Caco-2 (cell line): Measurements from ENCODE around the gene YJU2. TPM values are rescaled to one million over a fixed set of nuclear protein-coding genes. Genes with fewer than 3 reads are reported as not detected.
A peak's percentile ranks its signal among the peaks of the same experiment; 100 is the strongest.

Source experiments
- BruUV-seq: library from RNA; stranded (reverse); fragments of 400-500 nt; replicated peaks from 2 replicates; lab custom pipeline; 2021; lab: Mats Ljungman, UMichigan
- CTCF ChIA-PET: fragments of 300-600 bp; sonication (Branson Sonifier 250); formaldehyde crosslinking; loops from one replicate; lab custom pipeline; 2022; ENCODE audit warnings: antibody characterized with exemption; lab: Charles Lee
- POLR2A ChIA-PET: fragments of 300-600 bp; sonication (Branson Sonifier 250); formaldehyde crosslinking; loops from one replicate; lab custom pipeline; 2022; ENCODE audit warnings: antibody characterized with exemption; lab: Charles Lee
- DNase-seq, 2 experiments: peaks; one replicate each; pipeline versions ENCODE4 v3.0.0 to v3.0.0-alpha.2; 2020 to 2022
- H3K27me3 ChIP-seq: replicated peaks from 2 replicates; pipeline ENCODE4 v1.6.0; 2011; ENCODE audit warnings: low read length; ENCODE audit not compliant: control insufficient read depth, insufficient read depth
- H3K36me3 ChIP-seq: 2 replicates; pipeline ENCODE4 v1.5.1; 2011; ENCODE audit warnings: low read length; ENCODE audit not compliant: control insufficient read depth, insufficient read depth
- H3K4me1 ChIP-seq: fragments of 250-450 bp; sonication (Bioruptor Pico); 2 replicates; pipeline ENCODE4 v1.5.1; 2020; ENCODE audit warnings: mild to moderate bottlenecking
- H3K4me3 ChIP-seq: 2 replicates; pipeline ENCODE4 v1.5.1; 2011; ENCODE audit warnings: low read depth, mild to moderate bottlenecking, control low read depth, low read length
- H3K9me3 ChIP-seq: fragments of 250-450 bp; sonication (Bioruptor Pico); 2 replicates; pipeline ENCODE4 v1.5.1; 2020; ENCODE audit warnings: mild to moderate bottlenecking, moderate library complexity
- H3K27ac Mint-ChIP-seq: one replicate; pipeline ENCODE4 v1.8.0; 2022; ENCODE audit warnings: mixed read lengths; ENCODE audit not compliant: unreplicated experiment
- H3K27me3 Mint-ChIP-seq: one replicate; pipeline ENCODE4 v1.8.0; 2022; ENCODE audit warnings: mixed read lengths; ENCODE audit not compliant: insufficient read depth, unreplicated experiment
- H3K36me3 Mint-ChIP-seq: one replicate; pipeline ENCODE4 v1.8.0; 2022; ENCODE audit warnings: mild to moderate bottlenecking, mixed read lengths; ENCODE audit not compliant: insufficient read depth, unreplicated experiment
- H3K4me1 Mint-ChIP-seq: one replicate; pipeline ENCODE4 v1.8.0; 2022; ENCODE audit warnings: low read depth, mixed read lengths; ENCODE audit not compliant: unreplicated experiment
- H3K4me3 Mint-ChIP-seq: one replicate; pipeline ENCODE4 v1.8.0; 2022; ENCODE audit warnings: mild to moderate bottlenecking, moderate library complexity, mixed read lengths; ENCODE audit not compliant: unreplicated experiment
- H3K9me3 Mint-ChIP-seq: one replicate; pipeline ENCODE4 v1.8.0; 2022; ENCODE audit warnings: mixed read lengths; ENCODE audit not compliant: unreplicated experiment
- CTCF ChIP-seq, 2 experiments: fragments of 200-600 bp in 1 of 2; IDR thresholded peaks; 1 replicate in 1 of 2; 2 replicates in 1 of 2; pipeline versions ENCODE4 v1.5.1 to v1.8.0; 2011 to 2022; ENCODE audit warnings: antibody characterized with exemption in 1 of 2, control low read depth in 1 of 2, inconsistent platforms in 1 of 2, low read depth in 1 of 2, low read length in 1 of 2, mild to moderate bottlenecking in 1 of 2, moderate library complexity in 1 of 2; ENCODE audit not compliant: insufficient read depth in 1 of 2, severe bottlenecking in 1 of 2, unreplicated experiment in 1 of 2
- intact Hi-C: fragments of 100-400 bp; cut with micrococcal nuclease; formaldehyde crosslinking; loops from one replicate; pipeline ENCODE4 v1.10.0; 2022; ENCODE audit not compliant: unreplicated experiment
- total RNA-seq: library from RNA; stranded (reverse); gene quantifications from 2 replicates; pipeline ENCODE4 v1.2.3, GENCODE V29; 2022

Gene YJU2
- total RNA-seq, 1 experiment from 2014 or later: 19.5 TPM

- peaks cover 22% of the 10 kb centered on the region for H3K9me3 Mint-ChIP-seq
- H3K36me3 Mint-ChIP-seq: peaks cover 12% of the 10 kb centered on the region
- peaks cover 32% of the 10 kb centered on the region for H3K27me3 Mint-ChIP-seq
- Histone ChIP-seq H3K36me3 (no peaks in the 10 kb centered on the region), H3K4me1 (no peaks in the 10 kb centered on the region), H3K9me3 (no peaks in the 10 kb centered on the region), H3K27me3 (peaks cover 2% of the 10 kb centered on the region; the same call in 1 of the 2 replicates), H3K4me3 (peak overlapping the region; percentile 22)
- H3K27ac Mint-ChIP-seq: no peak overlapping the region
- POLR2A ChIA-PET: no interaction called here
- peak; percentile 42 to 47 for DNase-seq
- TF ChIP-seq CTCF (IDR thresholded peaks at IDR 0.05; ENCODE audit: insufficient read depth in 1 of 2, low read depth in 1 of 2, low read length in 1 of 2, severe bottlenecking in 1 of 2, unreplicated experiment in 1 of 2): no peak
- intact Hi-C loops: no loop called here
- CTCF ChIA-PET: interaction anchor here (0.6 kb wide), 1 partner anchor 30 kb away, joined by 3 read pairs; no protein-coding TSS in a partner anchor
- peaks cover 11% of the 10 kb centered on the region for H3K4me1 Mint-ChIP-seq
- BruUV-seq: no TSS peak
- H3K4me3 Mint-ChIP-seq: peak overlapping the region; percentile 82
These were observed 49.0 kb upstream of the YJU2 start for GRCh38 chr19:4197625-4198466.

- peaks cover 11% of the 10 kb centered on the region for H3K4me1 Mint-ChIP-seq
- Histone ChIP-seq H3K36me3 (no peaks in the 10 kb centered on the region), H3K9me3 (no peaks in the 10 kb centered on the region), H3K4me3 (peak overlapping the region; percentile 22; the same call in 1 of the 2 replicates), H3K4me1 (no peaks in the 10 kb centered on the region), H3K27me3 (peaks cover 2% of the 10 kb centered on the region; the same call in 1 of the 2 replicates)
- H3K27ac Mint-ChIP-seq: no peak overlapping the region
- H3K36me3 Mint-ChIP-seq: peaks cover 12% of the 10 kb centered on the region
- no peak for DNase-seq
- CTCF ChIA-PET: interaction anchor here (0.6 kb wide), 1 partner anchor 31 kb away, joined by 3 read pairs; no protein-coding TSS in a partner anchor
- BruUV-seq: no TSS peak
- peaks cover 29% of the 10 kb centered on the region for H3K27me3 Mint-ChIP-seq
- peak overlapping the region; percentile 10 for H3K4me3 Mint-ChIP-seq
- POLR2A ChIA-PET: no interaction called here
- TF ChIP-seq CTCF (IDR thresholded peaks at IDR 0.05; ENCODE audit: insufficient read depth in 1 of 2, low read depth in 1 of 2, low read length in 1 of 2, severe bottlenecking in 1 of 2, unreplicated experiment in 1 of 2): no peak
- peaks cover 22% of the 10 kb centered on the region for H3K9me3 Mint-ChIP-seq
- intact Hi-C loops: no loop called here
These were observed 48.3 kb upstream of the YJU2 start for GRCh38 chr19:4198467-4199126.

GRCh38 chr19:4199699-4200293 lies 47.1 kb upstream of the YJU2 start:
- CTCF ChIA-PET: interaction anchor here (0.6 to 1.0 kb wide), 3 partner anchors 18 to 229 kb away, joined by 3 to 5 read pairs (median 3); partner anchors contain the start of gene DAPK3
- H3K27me3 ChIP-seq: peaks cover 2% of the 10 kb centered on the region; the same call in 1 of the 2 replicates
- peaks cover 29% of the 10 kb centered on the region for H3K27me3 Mint-ChIP-seq

More at GRCh38 chr19:4199699-4200293, 47.1 kb upstream of the YJU2 start:
- Mint-ChIP-seq H3K36me3 (peaks cover 12% of the 10 kb centered on the region), H3K9me3 (peaks cover 22% of the 10 kb centered on the region), H3K4me3 (no peak overlapping the region), H3K27ac (no peak overlapping the region), H3K4me1 (peaks cover 11% of the 10 kb centered on the region)
- Histone ChIP-seq H3K4me1 (no peaks in the 10 kb centered on the region), H3K4me3 (no peak overlapping the region), H3K36me3 (no peaks in the 10 kb centered on the region), H3K9me3 (no peaks in the 10 kb centered on the region)
- peak; percentile 45 to 68 for TF ChIP-seq CTCF (IDR thresholded peaks at IDR 0.05; ENCODE audit: insufficient read depth in 1 of 2, low read depth in 1 of 2, low read length in 1 of 2, severe bottlenecking in 1 of 2, unreplicated experiment in 1 of 2)
- intact Hi-C loops: no loop called here
- DNase-seq: peak; percentile 55 to 63
- POLR2A ChIA-PET: interaction anchor here (0.6 kb wide), 1 partner anchor 144 kb away, joined by 3 read pairs; the partner anchor contains the start of gene MPND
- BruUV-seq: no TSS peak
